GM10266 (cell line): ENCODE results near the gene KAT2A.
A peak's percentile ranks its signal among the peaks of the same experiment; 100 is the strongest.

Experiments
- DNase-seq: peaks from one replicate; pipeline ENCODE4 v3.0.0; 2012; ENCODE audit errors: extremely low spot score
- CTCF ChIP-seq: IDR thresholded peaks from 2 replicates; pipeline ENCODE4 v1.5.1; 2012; ENCODE audit warnings: mild to moderate bottlenecking, low read depth; ENCODE audit not compliant: control insufficient read depth, insufficient read depth; ENCODE audit errors: missing control alignments

Gene KAT2A

GRCh38 chr17:42106009-42106408 is 15.2 kb downstream of the KAT2A start:
- DNase-seq: no peak
- no peak for TF ChIP-seq CTCF

GRCh38 chr17:42104264-42104663 is 16.9 kb downstream of the KAT2A start:
- no peak for TF ChIP-seq CTCF
- no peak for DNase-seq

GRCh38 chr17:42103221-42103954 is 17.8 kb downstream of the KAT2A start:
- no peak for TF ChIP-seq CTCF

GRCh38 chr17:42101513-42102292 is 19.5 kb downstream of the KAT2A start:
- peak; percentile 85 for DNase-seq
- peak; percentile 86 for TF ChIP-seq CTCF

More at GRCh38 chr17:42103221-42103954, 17.8 kb downstream of the KAT2A start:
- no peak for DNase-seq

- TF ChIP-seq CTCF: peak; percentile 16
- DNase-seq: no peak
These were observed 22.3 kb downstream of the KAT2A start for GRCh38 chr17:42098730-42099399.

GRCh38 chr17:42097691-42098631 is 23.2 kb downstream of the KAT2A start, which contains the start of gene ZNF385C:
TSS of gene ZNF385C (minus strand) at chr17:42098473. CDS start at chr17:42063056, 35,417 bp downstream.
- peak; percentile 70 for DNase-seq
- TF ChIP-seq CTCF: no peak
